PC-3 (cell line): Measurements from ENCODE around the gene TTC34. TPM values are rescaled to one million over a fixed set of nuclear protein-coding genes. Genes with fewer than 3 reads are reported as not detected.

Experiments used
- ATAC-seq: fragments of 200-7000 bp; cut with Tn5 transposase; 2 replicates; pipeline ENCODE4 v1.9.1; 2020; ENCODE audit warnings: mild to moderate bottlenecking, moderate library complexity
- BruUV-seq: library from RNA; stranded (reverse); fragments of 400-500 nt; replicated peaks from 2 replicates; lab custom pipeline; 2021; lab: Mats Ljungman, UMichigan
- CTCF ChIA-PET: fragments of 300-600 bp; sonication (Branson Sonifier 250); formaldehyde crosslinking; loops from one replicate; lab custom pipeline; 2022; ENCODE audit warnings: antibody characterized with exemption; lab: Charles Lee
- POLR2A ChIA-PET: fragments of 300-600 bp; sonication (Branson Sonifier 250); formaldehyde crosslinking; loops from one replicate; lab custom pipeline; 2022; ENCODE audit warnings: antibody characterized with exemption; ENCODE audit not compliant: unreplicated experiment; lab: Charles Lee
- DNase-seq: peaks from one replicate; pipeline ENCODE4 v3.0.0-alpha.2; 2015
- H2AFZ ChIP-seq: fragments of 300-600 bp; sonication (generic); 2 replicates; pipeline ENCODE4 v1.6.0; 2016; ENCODE audit warnings: antibody characterized with exemption, low read length
- H3F3A ChIP-seq: fragments of 300-600 bp; sonication (generic); one replicate; pipeline ENCODE4 v1.6.0; 2017; ENCODE audit warnings: antibody characterized with exemption, low read length, control low read depth, mild to moderate bottlenecking; ENCODE audit not compliant: unreplicated experiment
- H3K27ac ChIP-seq: fragments of 300-600 bp; sonication (generic); 2 replicates; pipeline ENCODE4 v1.5.1; 2016; ENCODE audit warnings: mild to moderate bottlenecking, low read length
- H3K27me3 ChIP-seq: fragments of 300-600 bp; sonication (generic); 2 replicates; pipeline ENCODE4 v1.6.1; 2016; ENCODE audit warnings: low read length, mixed read lengths
- H3K36me3 ChIP-seq: fragments of 300-600 bp; sonication (generic); 2 replicates; pipeline ENCODE4 v1.6.1; 2016; ENCODE audit warnings: low read depth, mixed run types, low read length, mixed read lengths
- H3K4me1 ChIP-seq: fragments of 300-600 bp; sonication (generic); 2 replicates; pipeline ENCODE4 v1.5.1; 2016; ENCODE audit warnings: low read length; ENCODE audit not compliant: insufficient read depth
- H3K4me2 ChIP-seq: fragments of 300-600 bp; sonication (generic); 2 replicates; pipeline ENCODE4 v1.6.0; 2016; ENCODE audit warnings: low read length
- H3K4me3 ChIP-seq: fragments of 300-600 bp; sonication (generic); 2 replicates; pipeline ENCODE4 v1.5.1; 2016; ENCODE audit warnings: mild to moderate bottlenecking, low read length, mixed read lengths
- H3K79me2 ChIP-seq: fragments of 300-600 bp; sonication (generic); 2 replicates; pipeline ENCODE4 v1.6.1; 2017; ENCODE audit warnings: low read length, mixed read lengths
- H3K9ac ChIP-seq: fragments of 300-600 bp; sonication (generic); 2 replicates; pipeline ENCODE4 v1.6.0; 2016; ENCODE audit warnings: mild to moderate bottlenecking, low read length
- H3K9me2 ChIP-seq: fragments of 300-600 bp; sonication (generic); replicated peaks from 2 replicates; pipeline ENCODE4 v1.6.1; 2016; ENCODE audit warnings: mixed run types, low read length, mixed read lengths
- H3K9me3 ChIP-seq: fragments of 300-600 bp; sonication (generic); 2 replicates; pipeline ENCODE4 v1.6.1; 2016; ENCODE audit warnings: low read length, mixed read lengths
- H4K20me1 ChIP-seq: fragments of 300-600 bp; sonication (generic); 2 replicates; pipeline ENCODE4 v1.6.1; 2016; ENCODE audit warnings: low read length, mixed read lengths
- EZH2 ChIP-seq: fragments of 300-600 bp; sonication (generic); IDR thresholded peaks from one replicate; pipeline ENCODE4 v1.6.1; 2017; ENCODE audit warnings: antibody characterized with exemption, mild to moderate bottlenecking, low read length; ENCODE audit not compliant: unreplicated experiment
- EZH2phosphoT487 ChIP-seq: fragments of 300-600 bp; sonication (generic); IDR thresholded peaks from 2 replicates; pipeline ENCODE4 v1.6.1; 2018; ENCODE audit warnings: mild to moderate bottlenecking, antibody characterized with exemption, low read length, borderline replicate concordance
- intact Hi-C: fragments of 100-400 bp; cut with micrococcal nuclease; formaldehyde crosslinking; loops from 2 replicates; pipeline ENCODE4 v1.9.0; 2023
- total RNA-seq: library from RNA; depleted of rRNA; stranded (reverse); fragments of >200 nt; gene quantifications from 2 replicates; pipeline ENCODE4 v1.2.3, GENCODE V29; 2014
- TF ChIP-seq, protein P1 (sequence below): fragments of 300-600 bp; sonication (generic); conservative IDR thresholded peaks from 2 replicates; pipeline ENCODE4 v1.5.1; 2017; ENCODE audit warnings: antibody characterized with exemption, low read depth, mild to moderate bottlenecking, low read length

TTC34 gene
- total RNA-seq, 1 experiment from 2014 or later = 0.11 TPM

DNA sequence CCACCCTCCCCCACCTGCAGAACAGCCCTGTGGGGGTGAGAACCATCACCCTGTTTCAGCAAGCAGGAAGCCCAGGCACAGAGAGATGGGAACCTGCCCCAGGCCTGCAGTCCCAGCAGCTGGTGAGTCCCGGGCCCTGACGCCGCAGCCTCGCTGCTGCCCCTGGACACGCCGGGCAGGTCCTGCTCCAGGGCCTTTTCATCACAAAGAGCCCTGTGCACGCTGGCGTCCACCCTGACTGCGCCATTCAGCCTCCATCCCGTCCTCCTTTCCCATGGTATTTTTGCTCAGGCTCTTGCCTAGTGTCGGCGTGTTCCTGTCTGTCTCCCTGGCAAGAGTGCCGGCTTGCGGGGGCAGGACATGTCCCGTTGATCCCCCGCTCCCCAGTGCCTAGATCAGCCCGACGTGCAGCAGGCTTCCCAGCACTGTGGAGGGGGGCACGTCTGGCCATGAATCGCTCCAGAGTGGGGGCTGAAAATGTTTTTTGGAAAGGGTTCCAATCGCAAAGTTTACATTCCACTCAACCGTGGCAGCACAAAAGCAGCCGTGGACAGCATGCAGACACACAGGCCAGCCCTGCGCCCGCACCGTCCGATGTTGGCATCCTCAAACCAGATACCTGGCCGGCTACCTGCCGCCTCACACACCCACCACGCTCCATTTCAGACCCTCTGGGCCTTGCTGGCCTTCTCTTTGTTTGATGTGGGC lies 6.3 kb upstream of the TTC34 start:
- intact Hi-C loops = no loop called here
- no peak overlapping the region for H2AFZ ChIP-seq
- H3K9me2 ChIP-seq = no peaks in the 10 kb centered on the region
- H3K4me3 ChIP-seq = no peak overlapping the region
- ChIA-PET POLR2A (no interaction called here), CTCF (no interaction called here)
- H3K79me2 ChIP-seq = no peaks in the 10 kb centered on the region
- peaks cover 89% of the 10 kb centered on the region for H3K27me3 ChIP-seq
- no peaks in the 10 kb centered on the region for H4K20me1 ChIP-seq
- no peak overlapping the region for H3K9ac ChIP-seq
- ATAC-seq (no peak), DNase-seq (no peak)
- no peaks in the 10 kb centered on the region for H3F3A ChIP-seq
- no peaks in the 10 kb centered on the region for H3K36me3 ChIP-seq
- no peak overlapping the region for H3K27ac ChIP-seq
- TF ChIP-seq EZH2 = peak; percentile 74
- no peak for TF ChIP-seq EZH2phosphoT487
- no peaks in the 10 kb centered on the region for H3K4me1 ChIP-seq
- no peaks in the 10 kb centered on the region for H3K9me3 ChIP-seq
- no peak overlapping the region for H3K4me2 ChIP-seq
- no TSS peak for BruUV-seq

DNA sequence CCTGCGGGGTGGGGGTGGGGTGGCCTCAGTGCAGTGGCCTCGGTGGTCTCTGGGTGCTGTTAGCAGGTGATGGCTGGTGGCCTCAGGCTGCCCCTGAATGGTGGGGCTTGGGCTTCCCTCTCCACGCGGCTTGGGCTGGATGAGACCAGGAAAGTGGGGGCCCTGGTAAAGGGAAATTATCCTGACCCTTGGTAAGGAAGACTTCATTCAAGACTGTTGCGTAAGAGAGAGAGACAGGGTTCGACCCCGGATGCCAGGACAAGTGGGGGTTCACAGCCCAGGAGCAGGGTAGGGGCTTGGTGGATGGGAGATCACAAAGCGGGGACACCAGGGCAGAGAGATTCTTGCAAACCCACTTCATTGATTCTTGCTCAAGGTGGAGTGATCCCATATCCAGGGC lies 5.5 kb upstream of the TTC34 start:
- Histone ChIP-seq H3K4me1 (no peaks in the 10 kb centered on the region), H3K4me3 (no peak overlapping the region), H3K27ac (no peak overlapping the region), H3K9ac (no peak overlapping the region), H3K9me2 (no peaks in the 10 kb centered on the region), H3K9me3 (no peaks in the 10 kb centered on the region), H3K4me2 (no peak overlapping the region), H3K36me3 (no peaks in the 10 kb centered on the region), H3F3A (no peaks in the 10 kb centered on the region), H3K27me3 (peaks cover 89% of the 10 kb centered on the region), H3K79me2 (no peaks in the 10 kb centered on the region), H2AFZ (no peak overlapping the region), H4K20me1 (no peaks in the 10 kb centered on the region)
- POLR2A ChIA-PET = no interaction called here
- no TSS peak for BruUV-seq
- ATAC-seq (no peak), DNase-seq (no peak)
- CTCF ChIA-PET = no interaction called here
- intact Hi-C loops = no loop called here
- TF ChIP-seq EZH2 (no peak), EZH2phosphoT487 (no peak)
- TF ChIP-seq, protein P1, sequence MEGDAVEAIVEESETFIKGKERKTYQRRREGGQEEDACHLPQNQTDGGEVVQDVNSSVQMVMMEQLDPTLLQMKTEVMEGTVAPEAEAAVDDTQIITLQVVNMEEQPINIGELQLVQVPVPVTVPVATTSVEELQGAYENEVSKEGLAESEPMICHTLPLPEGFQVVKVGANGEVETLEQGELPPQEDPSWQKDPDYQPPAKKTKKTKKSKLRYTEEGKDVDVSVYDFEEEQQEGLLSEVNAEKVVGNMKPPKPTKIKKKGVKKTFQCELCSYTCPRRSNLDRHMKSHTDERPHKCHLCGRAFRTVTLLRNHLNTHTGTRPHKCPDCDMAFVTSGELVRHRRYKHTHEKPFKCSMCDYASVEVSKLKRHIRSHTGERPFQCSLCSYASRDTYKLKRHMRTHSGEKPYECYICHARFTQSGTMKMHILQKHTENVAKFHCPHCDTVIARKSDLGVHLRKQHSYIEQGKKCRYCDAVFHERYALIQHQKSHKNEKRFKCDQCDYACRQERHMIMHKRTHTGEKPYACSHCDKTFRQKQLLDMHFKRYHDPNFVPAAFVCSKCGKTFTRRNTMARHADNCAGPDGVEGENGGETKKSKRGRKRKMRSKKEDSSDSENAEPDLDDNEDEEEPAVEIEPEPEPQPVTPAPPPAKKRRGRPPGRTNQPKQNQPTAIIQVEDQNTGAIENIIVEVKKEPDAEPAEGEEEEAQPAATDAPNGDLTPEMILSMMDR = no peak

DNA sequence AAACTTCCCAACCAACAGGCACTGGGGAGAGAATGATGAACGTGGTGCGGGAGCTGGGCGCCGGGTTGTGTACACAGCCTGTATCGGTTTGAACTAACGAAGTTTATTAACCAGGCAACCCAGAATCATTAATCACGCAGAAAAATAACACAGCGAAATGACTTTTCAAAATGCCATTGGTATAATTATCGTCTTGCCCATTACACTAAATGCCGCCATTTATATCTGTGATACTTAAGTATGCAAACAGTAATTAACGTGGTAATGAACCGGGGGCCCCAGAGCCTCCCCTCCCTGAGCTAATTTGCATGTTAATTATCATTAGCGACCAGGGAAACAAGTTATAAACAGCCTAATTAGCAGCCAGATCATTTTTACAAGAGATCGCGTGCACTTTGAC lies 5.1 kb upstream of the TTC34 start:
- intact Hi-C loops = no loop called here
- TF ChIP-seq EZH2phosphoT487 = no peak
- TF ChIP-seq, protein P1 = no peak
- peak; percentile 72 for TF ChIP-seq EZH2
- Histone ChIP-seq H3K27ac (no peak overlapping the region), H3K4me2 (no peak overlapping the region), H3K9ac (no peak overlapping the region), H3K79me2 (no peaks in the 10 kb centered on the region), H2AFZ (no peak overlapping the region), H3K27me3 (peaks cover 91% of the 10 kb centered on the region), H4K20me1 (no peaks in the 10 kb centered on the region), H3K9me3 (no peaks in the 10 kb centered on the region), H3F3A (no peaks in the 10 kb centered on the region), H3K36me3 (no peaks in the 10 kb centered on the region), H3K9me2 (no peaks in the 10 kb centered on the region), H3K4me3 (no peak overlapping the region), H3K4me1 (no peaks in the 10 kb centered on the region)
- POLR2A ChIA-PET = no interaction called here
- CTCF ChIA-PET = no interaction called here
- DNase-seq (no peak), ATAC-seq (no peak)
- no TSS peak for BruUV-seq
